ENCODE measurements around the gene SMIM1. TPM values are rescaled to one million over a fixed set of nuclear protein-coding genes. Genes with fewer than 3 reads are reported as not detected.

SMIM1 gene
- total and polyA plus RNA-seq, 2 of the 4 experiments (the other 2 are of a cell fraction) = 0.90 to 3.4 TPM

GRCh38 chr1:3740752-3741151 is 31.8 kb upstream of the SMIM1 start:
- intact Hi-C loops (cut with micrococcal nuclease) = no loop called here

More at GRCh38 chr1:3740752-3741151, 31.8 kb upstream of the SMIM1 start:
- no peak overlapping the region for H2BK5ac ChIP-seq (ENCODE audit: low read depth, low read length, poor library complexity, severe bottlenecking)
- no peak overlapping the region for H4K5ac ChIP-seq (ENCODE audit: low read depth, low read length)
- H3K14ac ChIP-seq (replicated peaks; ENCODE audit: low read depth, low read length) = no peak overlapping the region
- no peak overlapping the region for H2BK20ac ChIP-seq (ENCODE audit: low read depth, low read length)
- H3K27me3 ChIP-seq (ENCODE audit: control insufficient read depth, insufficient read depth, low read length) = no peaks in the 10 kb centered on the region
- H3K36me3 ChIP-seq (ENCODE audit: control insufficient read depth, insufficient read depth, low read length) = peaks cover 50% of the 10 kb centered on the region
- ATAC-seq (ENCODE audit: low read depth) (no peak), DNase-seq (no peak)
- H4K91ac ChIP-seq (ENCODE audit: insufficient read depth, low read depth, low read length) = no peak overlapping the region
- no peak overlapping the region for H2AK5ac ChIP-seq (ENCODE audit: low read depth, low read length)
- H3K9me1 ChIP-seq (ENCODE audit: insufficient read depth, low read length) = 0 out of 2 replicates have a peak, but pooled peaks cover 4% of the 10 kb centered on the region
- no peak overlapping the region for H3K27ac ChIP-seq (ENCODE audit: insufficient read depth, low read length)
- H3K4ac ChIP-seq (ENCODE audit: low read depth, low read length) = no peak overlapping the region
- no peak overlapping the region for H2AFZ ChIP-seq (replicated peaks; ENCODE audit: low read length, poor library complexity)
- TF ChIP-seq MAFK (IDR thresholded peaks at IDR 0.05; ENCODE audit: low read depth, low read length) (no peak), RAD21 (IDR thresholded peaks at IDR 0.05; ENCODE audit: low read length) (no peak), POLR2A (IDR thresholded peaks at IDR 0.05; ENCODE audit: low read depth, low read length) (no peak)
- H3K9ac ChIP-seq (ENCODE audit: low read depth, low read length) = no peak overlapping the region
- ChIA-PET CTCF (no interaction called here), POLR2A (ENCODE audit: unreplicated experiment) (no interaction called here)
- dilution Hi-C loops (cut with HindIII; ENCODE audit: low sequenced_read_pairs, unreplicated experiment) = no loop called here
- no peak overlapping the region for H3K4me2 ChIP-seq (ENCODE audit: low read depth, low read length)
- no peak overlapping the region for H4K8ac ChIP-seq (ENCODE audit: low read depth in 2 of 2, low read length in 2 of 2)
- H2BK15ac ChIP-seq (ENCODE audit: low read depth, low read length) = no peak overlapping the region
- no peak overlapping the region for H3K23ac ChIP-seq (ENCODE audit: low read depth, low read length)
- no peak overlapping the region for H3K18ac ChIP-seq (ENCODE audit: low read depth, low read length)
- no TSS peak for BruUV-seq (replicated peaks)
- WGBS, 2 experiments (ENCODE audit: extremely low coverage in 2 of 2, insufficient read length in 1 of 2) = 96% methylated on average over 6 of the region's 13 CpGs; no CpG with 5 or more reads in 1 of the 2 experiments
- no peaks in the 10 kb centered on the region; the same call in 1 of the 2 replicates for H3K4me1 ChIP-seq (ENCODE audit: control insufficient read depth, insufficient read depth, low read length)
- no peak overlapping the region for H2AK9ac ChIP-seq (replicated peaks; ENCODE audit: low read depth, low read length, poor library complexity)
- in situ Hi-C loops (cut with MboI; ENCODE audit: low sequenced_read_pairs) = no loop called here
- H3K9me3 ChIP-seq (ENCODE audit: control insufficient read depth, insufficient read depth, low read length) = no peaks in the 10 kb centered on the region
- H3K4me3 ChIP-seq (ENCODE audit: insufficient read depth, low read depth, low read length) = no peak overlapping the region
- H2BK120ac ChIP-seq (ENCODE audit: low read depth, low read length) = no peak overlapping the region
- no peak overlapping the region for H3K56ac ChIP-seq (ENCODE audit: extremely low read depth, insufficient read depth, low read length)
- H3K79me1 ChIP-seq (ENCODE audit: low read depth in 1 of 2, low read length in 2 of 2) = peaks cover 3 to 14% of the 10 kb centered on the region in 2 experiments; a peak in 3 of 4 replicates
- no peaks in the 10 kb centered on the region; the same call in 1 of the 2 replicates for H4K20me1 ChIP-seq (ENCODE audit: insufficient read depth, low read length)
